ENCODE results near the gene TRIM31.

DNA sequence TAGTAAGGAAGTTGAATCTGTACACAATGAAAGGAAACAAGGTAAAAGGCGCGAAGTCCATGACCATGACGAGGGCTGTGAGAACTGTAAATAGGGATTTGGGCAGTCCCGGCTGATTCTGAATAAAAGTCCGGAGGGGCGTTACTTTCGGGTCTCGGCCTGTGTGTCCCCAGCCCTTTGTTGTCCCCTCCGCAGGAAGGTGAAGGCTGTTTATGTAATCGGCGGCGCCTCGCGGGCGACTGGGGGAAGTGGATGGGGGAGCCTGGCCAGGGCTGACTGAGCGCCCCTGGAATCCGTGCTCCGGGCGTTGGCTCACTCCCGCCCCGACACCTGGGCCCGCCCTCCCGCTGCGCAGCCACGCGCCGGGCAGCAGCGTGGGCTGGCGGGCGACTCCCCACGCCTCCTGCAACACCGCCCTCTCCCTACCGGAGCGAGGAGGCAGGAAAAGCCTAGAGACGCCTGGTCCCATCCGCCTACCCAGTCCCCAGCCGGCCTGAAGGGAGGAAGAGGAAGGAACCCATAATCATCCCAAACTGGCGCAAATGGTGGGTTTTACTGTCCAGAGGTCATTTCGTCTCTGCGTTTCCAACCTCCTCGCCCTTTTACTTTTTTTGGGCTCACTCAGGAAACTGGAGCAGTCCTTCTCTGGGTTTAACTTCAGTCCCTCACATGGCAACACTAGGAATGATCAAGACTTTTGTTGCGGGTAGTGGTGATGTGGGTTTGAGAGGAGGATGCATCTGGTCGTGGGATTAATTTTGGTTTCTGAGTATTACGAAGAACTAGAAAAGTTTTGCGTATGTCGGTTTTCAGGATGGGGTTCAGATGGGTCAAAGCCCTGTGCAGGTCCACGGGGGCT, 12.1 kb downstream of the TRIM31 start:
- TF ChIP-seq, protein P1, sequence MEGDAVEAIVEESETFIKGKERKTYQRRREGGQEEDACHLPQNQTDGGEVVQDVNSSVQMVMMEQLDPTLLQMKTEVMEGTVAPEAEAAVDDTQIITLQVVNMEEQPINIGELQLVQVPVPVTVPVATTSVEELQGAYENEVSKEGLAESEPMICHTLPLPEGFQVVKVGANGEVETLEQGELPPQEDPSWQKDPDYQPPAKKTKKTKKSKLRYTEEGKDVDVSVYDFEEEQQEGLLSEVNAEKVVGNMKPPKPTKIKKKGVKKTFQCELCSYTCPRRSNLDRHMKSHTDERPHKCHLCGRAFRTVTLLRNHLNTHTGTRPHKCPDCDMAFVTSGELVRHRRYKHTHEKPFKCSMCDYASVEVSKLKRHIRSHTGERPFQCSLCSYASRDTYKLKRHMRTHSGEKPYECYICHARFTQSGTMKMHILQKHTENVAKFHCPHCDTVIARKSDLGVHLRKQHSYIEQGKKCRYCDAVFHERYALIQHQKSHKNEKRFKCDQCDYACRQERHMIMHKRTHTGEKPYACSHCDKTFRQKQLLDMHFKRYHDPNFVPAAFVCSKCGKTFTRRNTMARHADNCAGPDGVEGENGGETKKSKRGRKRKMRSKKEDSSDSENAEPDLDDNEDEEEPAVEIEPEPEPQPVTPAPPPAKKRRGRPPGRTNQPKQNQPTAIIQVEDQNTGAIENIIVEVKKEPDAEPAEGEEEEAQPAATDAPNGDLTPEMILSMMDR (IDR thresholded peaks at IDR 0.05; ENCODE audit: poor library complexity, severe bottlenecking) = no peak
- no peak for TF ChIP-seq EZH2 (IDR thresholded peaks at IDR 0.05; ENCODE audit: borderline replicate concordance, insufficient read depth, low read length, poor library complexity, severe bottlenecking)
- TF ChIP-seq, protein P2, sequence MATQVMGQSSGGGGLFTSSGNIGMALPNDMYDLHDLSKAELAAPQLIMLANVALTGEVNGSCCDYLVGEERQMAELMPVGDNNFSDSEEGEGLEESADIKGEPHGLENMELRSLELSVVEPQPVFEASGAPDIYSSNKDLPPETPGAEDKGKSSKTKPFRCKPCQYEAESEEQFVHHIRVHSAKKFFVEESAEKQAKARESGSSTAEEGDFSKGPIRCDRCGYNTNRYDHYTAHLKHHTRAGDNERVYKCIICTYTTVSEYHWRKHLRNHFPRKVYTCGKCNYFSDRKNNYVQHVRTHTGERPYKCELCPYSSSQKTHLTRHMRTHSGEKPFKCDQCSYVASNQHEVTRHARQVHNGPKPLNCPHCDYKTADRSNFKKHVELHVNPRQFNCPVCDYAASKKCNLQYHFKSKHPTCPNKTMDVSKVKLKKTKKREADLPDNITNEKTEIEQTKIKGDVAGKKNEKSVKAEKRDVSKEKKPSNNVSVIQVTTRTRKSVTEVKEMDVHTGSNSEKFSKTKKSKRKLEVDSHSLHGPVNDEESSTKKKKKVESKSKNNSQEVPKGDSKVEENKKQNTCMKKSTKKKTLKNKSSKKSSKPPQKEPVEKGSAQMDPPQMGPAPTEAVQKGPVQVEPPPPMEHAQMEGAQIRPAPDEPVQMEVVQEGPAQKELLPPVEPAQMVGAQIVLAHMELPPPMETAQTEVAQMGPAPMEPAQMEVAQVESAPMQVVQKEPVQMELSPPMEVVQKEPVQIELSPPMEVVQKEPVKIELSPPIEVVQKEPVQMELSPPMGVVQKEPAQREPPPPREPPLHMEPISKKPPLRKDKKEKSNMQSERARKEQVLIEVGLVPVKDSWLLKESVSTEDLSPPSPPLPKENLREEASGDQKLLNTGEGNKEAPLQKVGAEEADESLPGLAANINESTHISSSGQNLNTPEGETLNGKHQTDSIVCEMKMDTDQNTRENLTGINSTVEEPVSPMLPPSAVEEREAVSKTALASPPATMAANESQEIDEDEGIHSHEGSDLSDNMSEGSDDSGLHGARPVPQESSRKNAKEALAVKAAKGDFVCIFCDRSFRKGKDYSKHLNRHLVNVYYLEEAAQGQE (IDR thresholded peaks at IDR 0.05; ENCODE audit: borderline replicate concordance) = no peak
- no peak for TF ChIP-seq EP300 (conservative IDR thresholded peaks at IDR 0.05; ENCODE audit: poor library complexity, severe bottlenecking)
- TF ChIP-seq TAF1 (IDR thresholded peaks at IDR 0.05; ENCODE audit: low read depth) = no peak
- TF ChIP-seq POLR2AphosphoS5 (IDR thresholded peaks at IDR 0.05) = no peak
- no peak for TF ChIP-seq SMC3 (conservative IDR thresholded peaks at IDR 0.05; ENCODE audit: poor library complexity)
- no peak for TF ChIP-seq RAD21 (conservative IDR thresholded peaks at IDR 0.05)
- TF ChIP-seq MXI1 (conservative IDR thresholded peaks at IDR 0.05; ENCODE audit: poor library complexity, severe bottlenecking) = no peak

Data from neural cell (in vitro differentiated cells).